ENCODE measurements around the gene SMG6.
A peak's percentile ranks its signal among the peaks of the same experiment; 100 is the strongest.

Gene SMG6

GRCh38 chr17:2062571-2063183 lies 240.9 kb downstream of the SMG6 start:
- peak; percentile 39 for ATAC-seq
- TF ChIP-seq CSDC2 (CRISPR knock-in tag; IDR thresholded peaks at IDR 0.05) (no peak), CSRNP3 (CRISPR knock-in tag; IDR thresholded peaks at IDR 0.05) (no peak), PATZ1 (CRISPR knock-in tag; IDR thresholded peaks at IDR 0.05; ENCODE audit: borderline replicate concordance) (no peak), CREB5 (CRISPR knock-in tag; IDR thresholded peaks at IDR 0.05; ENCODE audit: low read depth) (no peak), ZNF8 (CRISPR knock-in tag; IDR thresholded peaks at IDR 0.05) (no peak), ISL1 (CRISPR knock-in tag; IDR thresholded peaks at IDR 0.05) (no peak), TOX (CRISPR knock-in tag; IDR thresholded peaks at IDR 0.05; ENCODE audit: borderline replicate concordance) (no peak), GLIS3 (CRISPR knock-in tag; IDR thresholded peaks at IDR 0.05) (no peak; the same call in 1 of the 2 replicates), RARB (CRISPR knock-in tag; IDR thresholded peaks at IDR 0.05) (no peak), SNAI2 (CRISPR knock-in tag; IDR thresholded peaks at IDR 0.05) (no peak), ARNTL (CRISPR knock-in tag; IDR thresholded peaks at IDR 0.05; ENCODE audit: borderline replicate concordance, low read depth) (no peak), ESRRG (CRISPR knock-in tag; IDR thresholded peaks at IDR 0.05) (no peak), ZFP3 (CRISPR knock-in tag; IDR thresholded peaks at IDR 0.05) (no peak), ZFP30 (CRISPR knock-in tag; IDR thresholded peaks at IDR 0.05) (no peak), TCF4 (CRISPR knock-in tag; IDR thresholded peaks at IDR 0.05; ENCODE audit: borderline replicate concordance) (no peak), ZC3H10 (CRISPR knock-in tag; IDR thresholded peaks at IDR 0.05) (no peak), OSR1 (CRISPR knock-in tag; IDR thresholded peaks at IDR 0.05) (no peak)

- TF ChIP-seq ZNF8 (CRISPR knock-in tag; IDR thresholded peaks at IDR 0.05) (no peak), ARNTL (CRISPR knock-in tag; IDR thresholded peaks at IDR 0.05; ENCODE audit: borderline replicate concordance, low read depth) (no peak), ESRRG (CRISPR knock-in tag; IDR thresholded peaks at IDR 0.05) (no peak), CSRNP3 (CRISPR knock-in tag; IDR thresholded peaks at IDR 0.05) (no peak), POU6F1 (CRISPR knock-in tag; IDR thresholded peaks at IDR 0.05; ENCODE audit: borderline replicate concordance, low read depth) (no peak), ZFP3 (CRISPR knock-in tag; IDR thresholded peaks at IDR 0.05) (no peak), GLIS3 (CRISPR knock-in tag; IDR thresholded peaks at IDR 0.05) (no peak)
- ATAC-seq = no peak
Observed at GRCh38 chr17:2061441-2061958, 242.1 kb downstream of the SMG6 start.

GRCh38 chr17:2060681-2061440 lies 242.7 kb downstream of the SMG6 start:
- TF ChIP-seq PATZ1 (CRISPR knock-in tag; IDR thresholded peaks at IDR 0.05; ENCODE audit: borderline replicate concordance) (no peak), ZNF565 (CRISPR knock-in tag; conservative IDR thresholded peaks at IDR 0.05; ENCODE audit: low read depth) (0 out of 2 replicates have a peak, but pooled peaks have one; percentile 8)
- ATAC-seq = no peak
